Neural cell (in vitro differentiated cells): ENCODE measurements around the gene TSEN15. TPM values are rescaled to one million over a fixed set of nuclear protein-coding genes. Genes with fewer than 3 reads are reported as not detected.

Experiments used
- H2AFZ ChIP-seq: fragments of 200-600, 300-800 bp; sonication (generic), shearing (Covaris generic); 2 replicates; pipeline ENCODE4 v1.6.0; 2014; ENCODE audit warnings: low read depth, mild to moderate bottlenecking, antibody characterized with exemption, low read length, moderate library complexity
- H3F3A ChIP-seq: fragments of 200-600 bp; shearing (Covaris generic); 2 replicates; pipeline ENCODE4 v1.6.1; 2016; ENCODE audit warnings: mild to moderate bottlenecking, moderate library complexity, mixed read lengths, antibody characterized with exemption, low read length; ENCODE audit not compliant: insufficient read depth, poor library complexity, severe bottlenecking
- H3K27ac ChIP-seq: fragments of 200-600, 300-800 bp; sonication (generic), shearing (Covaris generic); 2 replicates; pipeline ENCODE4 v1.5.1; 2014; ENCODE audit warnings: mild to moderate bottlenecking, low read length, moderate library complexity
- H3K27me3 ChIP-seq: fragments of 300-800, 200-600 bp; sonication (generic), shearing (Covaris generic); 2 replicates; pipeline ENCODE4 v1.6.0; 2014; ENCODE audit warnings: mild to moderate bottlenecking, low read depth, low read length, moderate library complexity; ENCODE audit not compliant: insufficient read depth
- H3K36me3 ChIP-seq: fragments of 300-800, 200-600 bp; sonication (generic), shearing (Covaris generic); 2 replicates; pipeline ENCODE4 v1.5.1; 2014; ENCODE audit warnings: mild to moderate bottlenecking, antibody characterized with exemption, low read length, moderate library complexity; ENCODE audit not compliant: insufficient read depth
- H3K4me2 ChIP-seq: fragments of 300-800, 200-600 bp; sonication (generic), shearing (Covaris generic); 2 replicates; pipeline ENCODE4 v1.6.0; 2014; ENCODE audit warnings: mild to moderate bottlenecking, low read length
- H3K4me3 ChIP-seq: fragments of 300-800, 200-600 bp; sonication (generic), shearing (Covaris generic); 2 replicates; pipeline ENCODE4 v1.5.1; 2014; ENCODE audit warnings: mild to moderate bottlenecking, low read length, moderate library complexity
- H3K79me2 ChIP-seq: fragments of 200-600 bp; shearing (Covaris generic); replicated peaks from 2 replicates; pipeline ENCODE4 v1.6.0; 2014; ENCODE audit warnings: mild to moderate bottlenecking, low read length, moderate library complexity; ENCODE audit not compliant: insufficient read depth
- H3K9ac ChIP-seq: fragments of 300-800, 200-600 bp; sonication (generic), shearing (Covaris generic); 2 replicates; pipeline ENCODE4 v1.6.1; 2016; ENCODE audit warnings: mild to moderate bottlenecking, low read length, mixed read lengths
- H3K9me2 ChIP-seq: fragments of 200-600 bp; shearing (Covaris generic); 2 replicates; pipeline ENCODE4 v1.6.1; 2016; ENCODE audit warnings: mild to moderate bottlenecking, low read length, mixed read lengths; ENCODE audit not compliant: insufficient read depth
- H3K9me3 ChIP-seq: fragments of 200-600, 300-800 bp; sonication (generic), shearing (Covaris generic); 2 replicates; pipeline ENCODE4 v1.6.1; 2016; ENCODE audit warnings: mild to moderate bottlenecking, mixed run types, low read length, moderate library complexity, mixed read lengths
- H4K20me1 ChIP-seq: fragments of 200-600 bp; shearing (Covaris generic); 2 replicates; pipeline ENCODE4 v1.6.1; 2016; ENCODE audit warnings: mild to moderate bottlenecking, mixed run types; ENCODE audit not compliant: insufficient read depth
- CTCF ChIP-seq: fragments of 450-650 bp; IDR thresholded peaks from 2 replicates; pipeline ENCODE4 v1.5.1; 2014; ENCODE audit warnings: antibody characterized with exemption, mild to moderate bottlenecking, moderate library complexity; ENCODE audit not compliant: poor library complexity, severe bottlenecking
- EP300 ChIP-seq: fragments of 450-650 bp; conservative IDR thresholded peaks from 2 replicates; pipeline ENCODE4 v1.6.1; 2014; ENCODE audit warnings: antibody characterized with exemption, mild to moderate bottlenecking, moderate library complexity; ENCODE audit not compliant: poor library complexity, severe bottlenecking
- EZH2 ChIP-seq: fragments of 200-600, 300-800 bp; shearing (Covaris generic), sonication (generic); IDR thresholded peaks from 2 replicates; pipeline ENCODE4 v1.6.1; 2014; ENCODE audit warnings: antibody characterized with exemption, low read length, borderline replicate concordance, mild to moderate bottlenecking; ENCODE audit not compliant: insufficient read depth, poor library complexity, severe bottlenecking
- MXI1 ChIP-seq: fragments of 450-650 bp; conservative IDR thresholded peaks from 2 replicates; pipeline ENCODE4 v1.6.1; 2014; ENCODE audit warnings: antibody characterized with exemption, mild to moderate bottlenecking; ENCODE audit not compliant: poor library complexity, severe bottlenecking
- POLR2AphosphoS5 ChIP-seq: IDR thresholded peaks from 2 replicates; pipeline ENCODE4 v1.6.1; 2012
- RAD21 ChIP-seq: fragments of 450-650 bp; conservative IDR thresholded peaks from 2 replicates; pipeline ENCODE4 v1.6.1; 2014; ENCODE audit warnings: antibody characterized with exemption, mild to moderate bottlenecking, moderate library complexity
- SMC3 ChIP-seq: fragments of 450-650 bp; conservative IDR thresholded peaks from 2 replicates; pipeline ENCODE4 v1.6.1; 2014; ENCODE audit warnings: antibody characterized with exemption, mild to moderate bottlenecking, moderate library complexity; ENCODE audit not compliant: poor library complexity
- TAF1 ChIP-seq: IDR thresholded peaks from 2 replicates; pipeline ENCODE4 v1.6.1; 2012; ENCODE audit warnings: low read depth
- polyA plus RNA-seq: library from polyadenylated mRNA; depleted of rRNA; stranded (reverse); fragments of >200 nt; gene quantifications from 2 replicates; pipeline ENCODE4 v1.2.3, GENCODE V29; 2014
- TF ChIP-seq, protein P1 (sequence below): IDR thresholded peaks from 2 replicates; pipeline ENCODE4 v1.6.1; 2012; ENCODE audit warnings: borderline replicate concordance

TSEN15 gene
- polyA plus RNA-seq, 1 donor from 2014 or later: 56.9 TPM

- Histone ChIP-seq H3K27ac (no peak overlapping the region), H3K9me3 (no peaks in the 10 kb centered on the region), H2AFZ (no peak overlapping the region), H4K20me1 (no peaks in the 10 kb centered on the region), H3K9ac (no peak overlapping the region), H3F3A (no peaks in the 10 kb centered on the region), H3K79me2 (no peaks in the 10 kb centered on the region), H3K4me2 (no peak overlapping the region), H3K36me3 (no peaks in the 10 kb centered on the region), H3K9me2 (no peaks in the 10 kb centered on the region), H3K27me3 (no peaks in the 10 kb centered on the region), H3K4me3 (no peak overlapping the region)
- TF ChIP-seq EP300: no peak
- TF ChIP-seq SMC3: no peak
- TF ChIP-seq MXI1: no peak
Measured at GRCh38 chr1:184020328-184020727, 31.2 kb upstream of the TSEN15 start.

DNA sequence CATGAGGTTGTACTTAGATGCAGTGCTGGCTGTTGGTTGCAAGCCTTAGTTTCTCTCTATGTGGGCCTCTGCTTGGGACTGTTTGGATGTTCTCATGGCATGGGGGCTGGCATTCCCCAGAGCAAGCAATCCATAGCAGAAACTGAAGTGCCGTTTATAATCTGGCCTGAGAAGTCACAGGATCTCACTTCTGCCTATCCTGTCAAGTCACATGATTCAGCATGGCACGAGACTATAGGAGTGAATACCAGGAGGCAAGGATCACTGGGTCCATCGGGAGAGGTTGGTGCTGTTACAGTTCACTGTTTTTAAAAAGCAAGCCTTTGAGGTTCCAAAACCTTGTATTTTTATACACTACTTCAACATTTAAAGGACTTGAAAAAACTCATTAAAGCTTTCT is 30.7 kb upstream of the TSEN15 start:
- Histone ChIP-seq H3K36me3 (no peaks in the 10 kb centered on the region), H3K9me3 (no peaks in the 10 kb centered on the region), H3F3A (no peaks in the 10 kb centered on the region), H3K9ac (no peak overlapping the region), H3K79me2 (no peaks in the 10 kb centered on the region), H3K27me3 (no peaks in the 10 kb centered on the region), H2AFZ (no peak overlapping the region), H3K4me2 (no peak overlapping the region), H3K4me3 (no peak overlapping the region), H4K20me1 (no peaks in the 10 kb centered on the region), H3K27ac (no peak overlapping the region), H3K9me2 (no peaks in the 10 kb centered on the region)
- TF ChIP-seq SMC3 (no peak), MXI1 (no peak), TAF1 (no peak), EZH2 (no peak), RAD21 (no peak), EP300 (no peak), CTCF (no peak), POLR2AphosphoS5 (no peak)
- TF ChIP-seq, protein P1, sequence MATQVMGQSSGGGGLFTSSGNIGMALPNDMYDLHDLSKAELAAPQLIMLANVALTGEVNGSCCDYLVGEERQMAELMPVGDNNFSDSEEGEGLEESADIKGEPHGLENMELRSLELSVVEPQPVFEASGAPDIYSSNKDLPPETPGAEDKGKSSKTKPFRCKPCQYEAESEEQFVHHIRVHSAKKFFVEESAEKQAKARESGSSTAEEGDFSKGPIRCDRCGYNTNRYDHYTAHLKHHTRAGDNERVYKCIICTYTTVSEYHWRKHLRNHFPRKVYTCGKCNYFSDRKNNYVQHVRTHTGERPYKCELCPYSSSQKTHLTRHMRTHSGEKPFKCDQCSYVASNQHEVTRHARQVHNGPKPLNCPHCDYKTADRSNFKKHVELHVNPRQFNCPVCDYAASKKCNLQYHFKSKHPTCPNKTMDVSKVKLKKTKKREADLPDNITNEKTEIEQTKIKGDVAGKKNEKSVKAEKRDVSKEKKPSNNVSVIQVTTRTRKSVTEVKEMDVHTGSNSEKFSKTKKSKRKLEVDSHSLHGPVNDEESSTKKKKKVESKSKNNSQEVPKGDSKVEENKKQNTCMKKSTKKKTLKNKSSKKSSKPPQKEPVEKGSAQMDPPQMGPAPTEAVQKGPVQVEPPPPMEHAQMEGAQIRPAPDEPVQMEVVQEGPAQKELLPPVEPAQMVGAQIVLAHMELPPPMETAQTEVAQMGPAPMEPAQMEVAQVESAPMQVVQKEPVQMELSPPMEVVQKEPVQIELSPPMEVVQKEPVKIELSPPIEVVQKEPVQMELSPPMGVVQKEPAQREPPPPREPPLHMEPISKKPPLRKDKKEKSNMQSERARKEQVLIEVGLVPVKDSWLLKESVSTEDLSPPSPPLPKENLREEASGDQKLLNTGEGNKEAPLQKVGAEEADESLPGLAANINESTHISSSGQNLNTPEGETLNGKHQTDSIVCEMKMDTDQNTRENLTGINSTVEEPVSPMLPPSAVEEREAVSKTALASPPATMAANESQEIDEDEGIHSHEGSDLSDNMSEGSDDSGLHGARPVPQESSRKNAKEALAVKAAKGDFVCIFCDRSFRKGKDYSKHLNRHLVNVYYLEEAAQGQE: no peak

DNA sequence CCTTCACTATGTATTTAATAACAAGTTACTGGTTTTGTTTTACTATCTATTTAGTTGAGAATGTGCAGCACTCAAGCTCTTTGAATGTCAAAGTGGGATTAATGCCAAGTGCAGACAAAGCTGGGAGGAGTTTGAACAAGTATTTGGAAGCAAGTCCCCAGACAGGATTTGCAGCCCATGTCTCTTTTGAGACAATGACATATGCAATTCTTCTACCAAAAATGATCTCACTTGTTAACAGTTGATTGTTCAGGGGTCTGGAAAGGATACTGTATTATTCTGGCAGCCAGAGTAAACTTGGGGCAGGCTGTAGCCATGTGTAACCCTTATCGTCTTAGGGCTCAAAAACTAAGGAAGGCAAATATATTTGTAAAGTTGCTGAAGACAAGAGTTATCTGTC is 29.8 kb upstream of the TSEN15 start:
- no peak overlapping the region for H3K4me2 ChIP-seq
- no peaks in the 10 kb centered on the region for H3K79me2 ChIP-seq
- no peak overlapping the region for H3K27ac ChIP-seq
- H3K9me2 ChIP-seq: no peaks in the 10 kb centered on the region
- no peak overlapping the region for H2AFZ ChIP-seq
- no peaks in the 10 kb centered on the region for H3K27me3 ChIP-seq
- no peak overlapping the region for H3K9ac ChIP-seq
- no peaks in the 10 kb centered on the region for H4K20me1 ChIP-seq
- H3F3A ChIP-seq: no peaks in the 10 kb centered on the region
- TF ChIP-seq RAD21 (no peak), EP300 (no peak), EZH2 (no peak), MXI1 (no peak), CTCF (no peak)
- H3K4me3 ChIP-seq: no peak overlapping the region
- no peaks in the 10 kb centered on the region for H3K36me3 ChIP-seq
- H3K9me3 ChIP-seq: no peaks in the 10 kb centered on the region
